H4 (cell line): ENCODE data around the gene USP4. TPM values are rescaled to one million over a fixed set of nuclear protein-coding genes. Genes with fewer than 3 reads are reported as not detected.
"Not testable (repeated sequence)": the region's sequence is repeated elsewhere in the genome, so short reads cannot be mapped to it uniquely, and the experiment has no call there.

Experiments
- DNase-seq: peaks from one replicate; pipeline ENCODE4 v3.0.0-alpha.2; 2015; ENCODE audit warnings: low spot score
- total RNA-seq: library from RNA; depleted of rRNA; stranded (reverse); fragments of >200 nt; shearing (Covaris generic); gene quantifications from 2 replicates; pipeline ENCODE4 v1.2.3, GENCODE V29; 2014; rRNA removed

Gene USP4
- total RNA-seq = 2.7 and 6.5 TPM in 2 replicates

GRCh38 chr3:49339941-49340800 is at the start of gene USP4:
USP4 (minus strand) TSS chr3:49340053; CDS start chr3:49340024, 29 bp downstream.
- DNase-seq = peak; percentile 70

GRCh38 chr3:49389297-49389696 is 49.4 kb upstream of the USP4 start:
- DNase-seq = no peak

GRCh38 chr3:49388289-49388820 is 48.5 kb upstream of the USP4 start:
- no peak for DNase-seq

DNA sequence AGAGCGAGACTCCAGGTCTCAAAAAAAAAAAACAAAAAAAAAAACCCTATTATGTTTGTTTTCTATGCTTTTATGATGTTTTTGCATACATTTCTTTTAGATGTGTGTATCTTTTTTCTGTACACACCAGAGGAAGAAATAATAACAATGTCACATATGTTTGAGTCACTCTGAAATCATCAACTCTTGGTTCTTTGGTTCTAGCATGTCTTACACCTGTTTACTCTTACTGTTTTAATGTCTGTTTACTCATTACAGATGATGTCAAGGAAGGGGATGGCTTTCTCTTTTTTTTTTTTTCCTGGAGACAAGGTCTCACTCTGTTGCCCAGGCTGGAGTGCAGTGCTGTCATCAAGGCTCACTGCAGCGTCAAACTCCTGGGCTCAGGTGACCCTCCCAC is 47.9 kb upstream of the USP4 start:
- no peak for DNase-seq

DNA sequence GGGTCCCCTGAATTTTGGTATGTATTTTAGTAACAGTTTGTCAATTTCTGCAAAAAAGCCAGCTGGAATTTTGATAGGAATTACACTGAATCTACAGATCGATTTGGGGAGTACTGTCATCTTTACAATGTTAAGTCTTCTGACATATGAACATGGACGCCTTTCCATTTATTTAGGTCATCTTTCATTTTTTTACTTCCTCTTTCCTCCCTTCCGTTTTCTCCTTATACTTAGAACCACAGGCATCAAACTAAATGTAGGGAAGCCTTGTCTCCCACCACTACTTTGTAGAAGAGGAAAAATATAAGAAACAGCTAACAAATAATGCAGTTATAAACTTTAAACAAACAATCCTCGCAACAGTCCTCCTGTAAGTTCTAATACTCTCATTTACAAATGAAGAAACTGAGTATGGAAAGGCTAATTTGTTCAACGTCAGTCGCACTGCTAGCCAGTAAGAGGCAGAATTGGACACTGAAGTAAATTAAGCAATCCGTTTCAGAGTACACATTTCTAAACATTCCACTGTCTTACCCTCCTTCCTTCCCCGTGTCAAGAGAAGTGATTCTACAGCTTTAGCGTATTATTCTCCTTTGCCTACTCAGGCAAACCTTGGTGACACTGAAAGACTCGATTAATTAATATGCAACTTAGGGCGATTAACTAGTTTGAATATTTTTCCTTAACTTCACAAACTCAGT is 46.4 kb upstream of the USP4 start:
- no peak for DNase-seq

GRCh38 chr3:49385617-49386016 is 45.8 kb upstream of the USP4 start:
- DNase-seq = no peak

GRCh38 chr3:49383387-49383786 is 43.5 kb upstream of the USP4 start:
- DNase-seq = no peak

DNA sequence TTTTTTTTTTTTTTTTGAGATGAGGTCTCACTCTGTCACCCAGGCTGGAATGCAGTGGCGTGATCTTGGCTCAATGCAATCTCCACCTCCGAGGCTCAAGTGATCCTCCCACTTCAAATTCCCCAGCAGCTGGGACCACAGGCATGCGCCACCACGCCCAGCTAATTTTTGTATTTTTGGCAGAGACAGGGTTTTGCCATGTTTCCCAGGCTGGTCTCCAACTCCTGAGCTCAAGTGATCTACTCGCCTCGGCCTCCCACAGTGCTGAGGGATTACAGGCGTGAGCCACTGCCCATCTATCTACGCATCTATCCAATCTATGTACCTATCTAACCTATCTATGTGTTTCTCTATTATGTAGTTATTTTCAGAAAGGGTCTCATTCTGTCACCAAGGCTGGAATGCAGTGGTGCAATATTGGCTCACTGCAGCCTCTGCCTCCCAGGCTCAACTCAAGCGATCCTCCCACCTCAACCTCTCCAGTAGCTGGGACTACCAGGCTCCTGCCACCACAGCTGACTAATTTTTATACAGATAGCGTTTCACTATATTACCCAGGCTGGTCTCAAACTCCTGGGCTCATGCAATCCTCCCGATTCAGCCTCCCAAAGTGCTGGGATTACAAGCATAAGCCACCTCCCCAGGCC is 38.5 kb upstream of the USP4 start:
- DNase-seq = peak; percentile 23

GRCh38 chr3:49377483-49377882 is 37.6 kb upstream of the USP4 start:
- no peak for DNase-seq

GRCh38 chr3:49371946-49372345 is 32.1 kb upstream of the USP4 start:
- DNase-seq = no peak

DNA sequence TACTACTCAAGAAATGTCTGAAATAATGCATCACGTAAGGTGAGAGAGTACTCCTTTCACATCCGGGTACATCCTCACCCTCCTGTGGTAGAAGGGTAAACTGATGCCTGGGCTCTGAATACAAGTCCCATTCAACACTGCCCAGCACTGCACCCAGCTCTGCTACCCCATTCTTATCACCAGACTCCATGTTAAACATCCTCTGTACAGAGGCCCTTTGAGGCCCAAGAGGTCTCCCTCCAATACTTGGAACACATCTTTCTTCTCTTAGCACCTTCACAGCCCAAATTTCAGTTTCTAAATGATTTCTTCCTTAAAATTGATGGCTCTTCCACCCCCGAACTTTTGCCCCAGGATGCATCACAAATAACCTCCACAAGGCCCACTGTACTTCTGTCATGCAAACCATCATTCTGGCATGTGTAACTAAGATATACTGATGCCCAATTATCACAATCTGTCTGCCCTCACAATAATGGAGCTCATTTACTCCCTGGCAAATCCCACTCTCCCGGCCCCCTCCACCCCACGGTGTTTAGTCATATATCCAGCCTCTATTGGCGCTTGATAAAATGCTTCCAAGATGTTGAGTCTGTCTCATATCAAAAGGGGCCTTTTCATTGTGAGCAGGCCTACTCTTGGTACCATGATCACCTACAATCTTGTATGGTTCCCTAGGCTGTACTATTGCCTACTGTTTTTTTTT is 30.9 kb upstream of the USP4 start:
- DNase-seq = no peak

- DNase-seq = no peak
Observed at GRCh38 chr3:49362561-49362960, 22.7 kb upstream of the USP4 start.

DNA sequence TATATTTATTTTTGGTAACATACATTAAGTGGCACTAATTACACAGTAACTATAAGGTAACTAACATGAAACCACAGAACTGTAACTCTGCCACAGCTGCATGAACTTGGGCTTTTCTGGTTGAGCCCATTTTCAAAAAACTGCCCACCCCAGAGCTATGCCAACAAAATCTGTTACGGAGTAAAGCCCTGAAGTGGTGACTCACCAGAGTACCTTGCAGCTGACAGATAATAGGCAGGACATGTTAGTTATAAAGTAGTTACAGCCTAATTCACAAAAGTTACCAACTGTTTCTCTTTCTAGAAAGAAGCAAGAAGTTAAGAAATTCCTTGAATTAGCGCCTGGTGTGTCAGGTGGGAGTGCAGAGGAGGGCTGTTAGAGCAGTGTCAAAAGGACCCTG is 19.8 kb upstream of the USP4 start:
- no peak for DNase-seq

GRCh38 chr3:49358884-49359225 is 19.0 kb upstream of the USP4 start:
- no peak for DNase-seq

- peak; percentile 87 for DNase-seq
Observed at GRCh38 chr3:49358217-49358883, 18.5 kb upstream of the USP4 start, which contains the start of gene GPX1. GPX1 (minus strand) TSS chr3:49358353; CDS start chr3:49358278, 75 bp downstream.

- peak; percentile 37 for DNase-seq
Observed at GRCh38 chr3:49357443-49358216, 17.8 kb upstream of the USP4 start.

DNA sequence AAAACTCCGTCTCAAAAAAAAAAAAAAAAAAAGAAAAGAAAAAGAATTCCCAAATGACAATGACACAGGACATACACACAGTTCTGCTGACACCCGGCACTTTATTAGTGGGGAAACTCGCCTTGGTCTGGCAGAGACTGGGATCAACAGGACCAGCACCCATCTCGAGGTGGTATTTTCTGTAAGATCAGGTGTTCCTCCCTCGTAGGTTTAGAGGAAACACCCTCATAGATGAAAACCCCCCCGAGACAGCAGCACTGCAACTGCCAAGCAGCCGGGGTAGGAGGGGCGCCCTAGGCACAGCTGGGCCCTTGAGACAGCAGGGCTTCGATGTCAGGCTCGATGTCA is 17.2 kb upstream of the USP4 start:
- DNase-seq = not testable (repeated sequence)

DNA sequence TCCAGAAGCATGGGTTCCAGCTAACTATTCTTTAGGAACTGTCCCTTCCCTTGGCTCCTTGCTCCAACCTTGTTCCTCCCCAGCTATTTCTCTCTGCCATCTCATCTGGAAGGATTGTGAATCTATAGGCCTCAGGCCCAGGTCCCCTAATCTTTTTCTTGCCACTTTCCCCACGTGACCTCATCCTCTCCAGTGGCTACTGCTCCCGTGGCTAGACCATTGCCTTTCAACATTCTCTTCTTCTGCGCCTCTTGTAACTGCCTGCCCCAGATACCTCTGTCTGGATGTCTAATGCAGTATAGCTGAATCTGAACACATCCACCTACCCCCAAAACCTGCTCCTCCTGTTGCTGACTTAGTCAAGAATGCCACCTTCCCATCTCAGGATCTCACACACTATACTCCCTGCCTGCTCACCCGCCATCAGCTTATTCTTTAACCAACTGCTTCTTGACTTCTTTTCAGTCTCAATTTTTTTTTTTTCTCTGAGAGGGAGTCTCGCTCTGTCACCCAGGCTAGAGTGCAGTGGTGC is 13.1 kb upstream of the USP4 start:
- DNase-seq = no peak

- no peak for DNase-seq
Observed at GRCh38 chr3:49352281-49352680, 12.4 kb upstream of the USP4 start.

DNA sequence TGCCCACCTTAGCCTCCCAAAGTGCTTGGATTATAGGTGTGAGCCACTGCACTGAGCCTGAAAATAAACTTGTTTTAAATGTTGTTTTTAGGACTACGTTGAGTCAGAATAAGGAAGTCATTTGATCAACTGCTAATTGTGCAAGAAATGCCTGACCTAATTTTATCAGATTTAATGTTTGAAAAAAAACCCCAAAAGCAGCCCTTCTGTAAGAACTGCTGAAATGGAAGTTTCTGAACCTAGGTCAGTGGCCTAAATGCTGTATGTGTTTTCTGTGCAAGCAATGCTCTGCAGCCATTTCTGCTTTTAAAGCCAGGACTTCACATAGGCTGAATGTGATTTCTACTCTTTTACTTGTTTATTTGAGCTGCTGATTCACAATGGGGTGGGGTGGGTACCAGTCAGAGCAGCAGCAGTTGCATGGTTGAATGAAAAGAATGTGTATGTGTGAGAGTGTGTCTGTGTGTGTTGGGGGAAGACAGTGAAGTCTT is 11.7 kb upstream of the USP4 start:
- peak; percentile 74 for DNase-seq
